Activated naive CD4-positive, alpha-beta T cell treated with Interleukin-2 at 50 U/mL for 16 hours (primary cell): ENCODE results near the gene BBLN.
"Not testable (repeated sequence)": the region's sequence is repeated elsewhere in the genome, so short reads cannot be mapped to it uniquely, and the experiment has no call there.

ENCODE experiments used
- DNase-seq: peaks from one replicate; pipeline ENCODE4 v3.0.0-alpha.2; 2020

Gene BBLN

DNA sequence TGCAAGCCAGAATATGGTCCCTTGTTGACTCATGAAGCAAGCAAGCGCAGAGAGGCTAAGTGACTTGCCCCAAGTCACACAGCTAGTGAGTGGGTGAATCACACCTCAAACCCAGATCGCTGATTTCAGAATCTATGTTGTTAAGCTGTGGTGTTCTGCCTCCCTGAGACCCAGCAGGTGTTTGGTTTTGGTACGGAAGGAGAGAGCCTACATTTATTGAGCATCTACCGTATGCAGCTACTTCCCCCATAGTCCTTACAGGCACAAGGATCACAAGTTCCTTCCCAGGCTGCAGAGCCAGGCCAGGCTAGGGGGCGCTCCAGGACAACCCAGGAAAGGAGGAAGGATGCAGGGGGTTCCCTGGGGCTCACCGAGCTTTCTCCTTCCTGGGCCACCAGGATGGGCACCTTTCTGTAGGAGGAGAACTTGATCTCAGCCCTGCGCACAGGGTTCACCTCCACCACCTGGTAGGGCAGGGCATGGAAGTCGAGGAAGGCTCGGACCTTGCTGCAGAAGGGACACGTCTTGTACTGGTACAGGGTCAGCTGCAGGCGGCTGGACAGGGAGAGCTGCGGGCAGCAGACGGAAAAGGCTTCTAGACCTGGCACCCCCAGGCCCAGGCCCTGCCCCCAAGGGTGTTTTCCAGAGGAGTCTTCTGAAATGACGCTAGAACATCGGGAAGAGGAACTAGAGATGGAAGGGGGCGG lies 35.0 kb upstream of the BBLN start:
- DNase-seq: peak; percentile 44

DNA sequence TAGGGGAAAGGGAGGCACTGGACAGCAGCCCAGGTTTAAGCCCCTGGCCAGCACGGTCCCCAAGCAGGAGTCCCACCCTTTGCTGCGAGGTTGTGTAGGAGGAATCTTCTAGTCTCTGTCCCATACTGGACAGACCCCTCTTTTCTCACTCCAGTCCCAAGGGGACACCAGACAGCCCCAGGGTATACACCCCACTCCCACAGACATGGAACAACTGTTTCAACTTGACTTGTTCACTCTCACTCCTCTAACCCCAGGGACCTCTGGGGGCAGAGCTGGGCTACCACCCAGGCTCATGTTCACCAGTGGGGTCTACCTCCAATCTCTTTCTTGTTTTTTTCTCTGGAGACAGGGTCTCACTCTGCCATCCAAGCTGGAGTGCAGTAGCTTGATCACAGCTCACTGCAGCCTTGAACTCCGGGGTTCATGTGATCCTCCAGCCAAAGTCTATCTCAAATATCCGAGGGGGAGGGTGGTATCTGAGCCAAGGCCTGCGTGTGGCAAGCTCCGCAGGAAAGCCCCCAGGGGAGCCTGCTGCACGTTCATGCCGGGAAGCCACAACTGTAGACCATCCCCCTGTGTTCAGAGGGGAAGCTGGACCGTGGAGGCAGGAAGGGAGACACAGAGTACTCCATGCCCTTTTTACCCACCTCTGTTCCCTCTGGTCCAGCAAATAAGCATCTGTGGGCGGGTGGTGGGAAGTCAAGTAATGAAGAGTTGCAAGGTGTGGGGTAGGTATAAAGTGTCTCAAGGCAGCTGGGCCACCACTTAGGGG lies 34.3 kb upstream of the BBLN start:
- DNase-seq: no peak

GRCh38 chr9:128127568-128127989 lies 32.5 kb upstream of the BBLN start, which contains the start of gene PTGES2:
Gene PTGES2, minus strand, starts transcription at chr9:128127729. Its CDS starts 12 bp downstream, at chr9:128127717.
- DNase-seq: peak; percentile 85

DNA sequence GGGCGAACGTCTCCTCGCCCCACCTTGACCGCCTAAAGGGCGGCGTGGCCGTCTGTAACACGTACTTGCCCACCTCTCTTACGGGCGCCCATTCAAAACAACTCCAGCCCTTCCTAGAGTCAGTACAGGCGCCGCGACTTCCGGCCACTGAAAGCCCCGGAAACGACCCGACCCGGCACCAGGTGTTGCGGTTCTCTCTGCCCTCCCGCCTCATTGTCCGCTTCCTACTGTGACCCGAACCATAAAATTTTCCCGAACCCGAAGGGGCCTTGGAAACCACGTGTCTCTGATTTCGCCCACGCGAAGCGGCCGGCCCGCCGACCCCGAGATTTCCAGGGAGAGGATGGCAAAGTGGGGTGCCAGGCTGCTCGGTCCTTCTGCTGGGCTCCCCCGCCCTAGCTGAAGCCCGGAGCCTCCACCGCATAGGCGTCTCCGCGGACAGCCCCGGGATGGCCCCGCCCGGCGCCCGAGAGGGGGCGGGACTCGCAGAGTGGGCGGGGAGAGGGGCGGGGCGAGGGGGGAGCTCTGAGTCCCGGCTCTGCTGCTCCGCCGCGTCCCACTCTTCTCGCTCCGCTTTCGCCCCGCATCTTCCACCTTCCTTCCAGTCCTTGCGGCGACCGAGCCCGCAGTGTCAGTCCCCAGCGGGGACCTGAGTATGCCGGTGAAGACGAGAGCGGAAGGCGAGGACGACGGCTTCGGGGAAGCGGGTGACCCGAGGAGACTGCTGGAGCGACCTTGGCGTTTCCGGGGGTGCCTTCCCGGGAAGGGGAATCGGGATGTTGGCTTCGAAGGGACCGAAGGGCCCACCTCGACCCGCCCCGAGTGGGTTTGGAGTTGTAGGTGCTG lies 31.9 kb upstream of the BBLN start:
- DNase-seq: peak; percentile 85

GRCh38 chr9:128128836-128129590 lies 31.1 kb upstream of the BBLN start:
- no peak for DNase-seq

- DNase-seq: peak; percentile 68
Observed at GRCh38 chr9:128129976-128130590, 30.0 kb upstream of the BBLN start.

- not testable (repeated sequence) for DNase-seq
Observed at GRCh38 chr9:128130651-128131050, 29.4 kb upstream of the BBLN start.

DNA sequence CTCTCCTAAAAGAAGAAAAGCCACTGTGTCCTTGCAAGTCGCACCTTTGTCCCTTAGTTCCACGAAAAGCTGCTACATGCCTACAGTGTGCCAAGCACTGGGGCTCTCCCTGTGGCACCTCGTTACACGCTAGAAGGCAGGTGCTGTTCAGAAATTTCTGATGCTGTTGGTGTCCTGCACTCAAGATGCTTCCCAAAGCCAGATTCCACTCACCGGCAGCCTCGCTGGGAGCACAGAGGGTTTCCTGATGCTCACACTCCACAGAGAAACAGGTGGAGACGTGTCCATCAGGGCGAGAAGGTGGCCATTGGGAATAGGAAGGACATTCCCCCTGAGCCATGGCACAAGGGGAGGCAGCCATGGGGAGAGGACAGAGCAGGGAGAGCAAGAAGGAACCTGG lies 28.7 kb upstream of the BBLN start:
- not testable (repeated sequence) for DNase-seq

DNA sequence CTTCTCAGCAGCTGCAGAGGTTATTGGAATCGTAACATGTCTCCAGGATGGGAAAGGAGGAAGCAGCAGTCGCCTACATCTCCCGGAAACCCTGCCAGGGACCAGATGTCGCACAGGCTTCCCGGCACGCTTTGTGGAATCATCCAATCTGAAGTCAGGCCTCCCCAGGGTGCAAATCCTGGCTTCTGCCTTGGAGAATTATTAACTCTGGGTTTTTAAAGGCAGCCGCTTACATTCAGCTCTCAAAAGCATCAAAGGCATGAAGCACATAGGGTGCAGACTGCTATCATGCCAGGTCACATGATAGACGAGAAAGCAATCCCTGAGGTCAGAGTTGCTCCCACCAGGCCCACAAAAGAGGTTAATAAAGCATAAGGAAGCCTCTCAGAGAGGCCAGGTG lies 27.9 kb upstream of the BBLN start:
- not testable (repeated sequence) for DNase-seq

- DNase-seq: not testable (repeated sequence)
Observed at GRCh38 chr9:128135561-128135960, 24.5 kb upstream of the BBLN start.

- no peak for DNase-seq
Observed at GRCh38 chr9:128136816-128137793, 23.0 kb upstream of the BBLN start.

DNA sequence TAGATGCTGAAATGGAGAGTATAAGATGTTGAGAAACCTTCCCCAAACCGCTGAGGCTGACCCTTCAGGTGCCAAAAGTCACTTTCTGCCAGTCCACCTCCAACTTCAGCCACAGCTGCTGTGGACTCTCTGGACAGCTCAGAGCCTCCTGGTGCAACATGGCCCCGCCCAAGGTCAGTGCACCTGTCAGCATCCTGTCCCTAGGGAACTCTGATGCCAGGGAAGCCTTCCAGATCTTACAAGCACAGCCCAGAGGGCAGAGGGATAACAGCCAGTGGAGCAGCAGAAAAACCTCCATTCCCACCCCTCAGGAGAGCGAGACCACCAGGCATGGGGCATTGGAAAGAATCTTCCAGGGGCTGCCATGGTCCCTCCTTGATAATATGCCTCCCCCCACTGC lies 22.1 kb upstream of the BBLN start:
- DNase-seq: no peak

DNA sequence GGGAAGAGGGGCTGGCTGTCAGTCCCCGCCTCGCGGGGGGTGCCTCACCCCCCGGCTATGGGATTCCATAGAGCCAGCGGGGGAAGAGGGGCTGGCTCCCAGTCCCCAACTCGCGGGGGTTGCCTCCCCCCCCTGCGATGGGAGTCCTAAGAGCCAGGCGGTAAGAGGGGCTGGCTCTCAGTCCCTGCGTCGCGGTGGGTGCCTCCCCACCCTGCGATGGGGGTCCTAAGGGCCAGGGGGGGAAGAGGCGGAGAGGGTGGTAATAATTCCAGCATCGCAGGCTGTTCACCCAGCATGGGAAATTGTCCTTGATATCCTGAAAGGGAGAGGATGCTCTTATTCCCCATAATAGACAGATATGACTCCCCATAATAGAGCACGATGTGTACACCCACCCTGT lies 20.4 kb upstream of the BBLN start:
- DNase-seq: no peak

DNA sequence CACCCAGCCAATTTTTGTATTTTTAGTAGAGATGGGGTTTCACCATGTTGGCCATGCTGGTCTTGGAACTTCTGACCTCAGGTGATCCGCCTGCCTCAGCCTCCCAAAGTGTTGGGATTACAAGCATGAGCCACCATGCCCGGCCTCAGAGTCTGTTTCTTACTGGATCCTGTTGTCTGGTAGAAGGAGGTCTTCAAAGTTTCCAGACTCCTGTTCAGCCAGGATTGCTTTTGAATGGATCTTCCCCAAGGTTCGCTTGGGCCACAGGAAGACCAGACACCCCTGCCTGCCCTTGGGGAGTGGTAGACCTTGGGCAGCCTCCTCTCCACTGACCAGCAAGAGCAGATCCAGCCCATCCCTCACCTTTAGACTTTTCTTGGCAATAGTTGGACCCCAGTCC lies 18.5 kb upstream of the BBLN start:
- no peak for DNase-seq

GRCh38 chr9:128142061-128142460 lies 18.0 kb upstream of the BBLN start:
- DNase-seq: no peak

DNA sequence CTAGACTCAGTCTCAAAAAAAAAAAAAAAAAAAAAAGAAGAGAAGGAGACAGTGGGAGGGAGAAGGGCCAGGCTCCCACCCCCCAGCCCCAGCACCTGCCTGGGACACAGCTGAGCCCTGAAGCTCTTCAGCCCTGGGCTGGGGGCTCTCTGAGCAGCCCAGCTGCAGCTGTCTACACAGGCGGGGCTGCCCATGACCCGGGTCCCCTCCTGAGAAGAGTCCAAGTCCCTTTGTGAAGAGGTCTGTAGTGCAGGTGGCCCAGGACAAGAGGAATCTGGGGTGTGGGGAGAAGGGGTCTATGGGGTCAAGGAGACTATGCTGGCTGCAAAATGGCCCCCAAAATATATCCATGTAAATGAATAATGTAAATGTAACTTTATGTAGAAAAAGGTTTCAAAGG lies 17.5 kb upstream of the BBLN start:
- DNase-seq: no peak

DNA sequence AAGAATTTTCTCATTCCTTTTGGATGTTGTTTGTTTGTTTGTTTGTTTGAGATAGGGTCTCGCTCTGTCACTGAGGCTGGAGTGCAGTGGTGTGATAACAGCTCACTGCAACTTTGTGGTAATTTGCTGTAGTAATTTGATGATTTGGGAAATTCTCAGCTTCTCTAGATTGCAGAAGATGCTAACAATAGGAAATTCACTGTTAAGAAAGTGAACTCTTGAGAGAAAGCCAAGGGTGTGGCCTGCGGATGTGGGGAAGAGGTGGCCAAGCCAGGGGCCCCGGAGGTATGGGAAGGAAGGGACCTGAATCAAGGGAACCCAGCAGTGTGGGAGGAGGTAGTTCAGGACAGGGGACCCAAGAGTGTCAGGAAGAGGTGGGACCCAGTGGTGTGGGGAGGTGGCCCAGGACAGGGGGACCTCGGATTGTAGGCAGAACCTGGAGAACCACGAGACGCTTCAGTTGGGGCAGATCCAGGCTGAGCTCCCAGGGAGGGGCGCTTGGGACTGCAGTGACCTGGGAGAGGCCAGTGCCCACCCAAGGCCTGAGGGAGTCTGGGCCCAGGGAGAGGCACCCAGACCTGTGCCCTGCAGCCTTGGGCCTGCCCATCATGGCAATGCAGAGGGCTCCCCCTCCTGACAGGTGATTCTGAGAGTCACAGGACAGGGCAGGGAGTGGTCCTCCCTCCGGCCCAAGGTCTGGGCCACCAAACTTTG lies 16.4 kb upstream of the BBLN start:
- no peak for DNase-seq

DNA sequence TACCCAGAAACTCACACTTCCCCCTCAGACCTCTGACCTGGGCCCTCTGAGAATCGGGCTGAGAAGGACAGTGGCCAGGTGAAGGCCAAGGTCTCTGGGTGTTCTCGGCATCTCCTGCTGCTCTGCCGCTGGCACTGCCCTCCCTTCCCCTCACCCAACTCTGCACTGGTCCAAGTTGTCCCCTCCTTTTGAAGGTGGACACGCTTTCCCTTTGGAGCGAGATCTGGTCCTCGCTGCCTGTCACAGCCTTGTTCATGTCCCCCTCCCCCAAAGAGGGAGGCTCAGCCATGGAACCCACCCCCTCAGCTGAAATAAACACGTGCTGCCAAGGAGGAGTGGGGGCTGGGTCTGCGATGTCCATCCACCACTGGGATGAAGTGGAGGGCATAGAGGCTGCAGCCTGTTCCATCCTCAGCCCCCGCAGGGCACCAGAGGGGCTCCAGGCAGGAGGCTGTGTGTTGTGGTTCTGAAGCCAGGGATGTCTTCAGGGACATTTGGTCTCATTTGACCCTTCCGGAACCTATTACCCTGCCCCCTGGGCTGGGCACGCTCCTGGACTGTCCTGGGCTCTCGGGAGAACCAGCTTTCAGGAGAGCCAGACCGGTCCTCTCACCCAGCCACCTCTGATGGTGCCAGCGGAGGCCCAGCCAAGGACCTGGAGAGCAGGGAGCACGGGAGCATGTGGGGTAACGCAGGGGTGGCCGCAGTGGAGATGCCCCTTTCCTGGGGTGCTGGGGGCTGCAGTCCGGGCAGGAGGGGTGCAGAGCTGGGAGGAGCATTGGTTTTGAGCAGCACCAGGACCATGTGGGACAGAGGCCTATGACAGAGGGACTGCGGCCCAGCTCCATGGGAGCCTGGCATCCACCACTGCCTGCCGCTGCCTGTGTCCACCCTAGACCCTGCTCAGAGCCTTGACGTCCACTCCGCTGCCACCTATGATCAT lies 15.6 kb upstream of the BBLN start:
- no peak for DNase-seq

- no peak for DNase-seq
Observed at GRCh38 chr9:128145536-128145935, 14.5 kb upstream of the BBLN start.
